ENCODE measurements around the gene TPSB2. TPM values are rescaled to one million over a fixed set of nuclear protein-coding genes. Genes with fewer than 3 reads are reported as not detected.
"Not testable (repeated sequence)": the region's sequence is repeated elsewhere in the genome, so short reads cannot be mapped to it uniquely, and the experiment has no call there.

TPSB2 gene
- total RNA-seq, 1 donor from 2014 or later = 36.9 TPM

GRCh38 chr16:1261131-1261892 lies 31.3 kb upstream of the TPSB2 start:
- no peak for DNase-seq (ENCODE audit: low spot score)

DNA sequence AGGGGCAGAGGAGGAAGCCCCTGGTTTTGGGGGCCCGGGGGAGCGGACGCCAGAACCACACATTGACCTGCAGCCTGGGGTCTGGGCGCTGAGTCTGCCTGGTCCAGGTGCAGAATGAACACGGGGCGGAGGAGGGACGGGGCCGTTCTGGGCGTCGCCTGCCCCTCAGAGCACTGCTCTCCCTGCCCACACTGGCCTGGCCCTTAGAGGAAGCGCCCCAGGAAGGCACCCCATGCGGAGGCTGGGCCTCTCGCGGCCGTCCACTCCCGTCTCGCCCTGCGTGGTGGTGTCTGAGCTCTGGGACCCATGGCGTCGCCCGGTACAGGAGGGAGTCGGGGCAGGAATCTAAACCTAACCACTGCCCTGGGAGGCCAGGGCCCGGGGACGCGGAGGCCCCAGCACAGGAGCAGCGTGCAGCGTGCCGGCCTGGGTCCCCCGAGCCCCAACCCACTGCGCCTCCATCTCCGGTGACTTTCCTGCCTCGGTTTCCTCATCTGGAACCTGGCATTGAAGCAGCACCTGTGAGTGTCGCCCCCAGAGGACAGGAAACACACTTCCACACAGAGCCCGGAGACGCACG lies 30.2 kb upstream of the TPSB2 start:
- no peak for DNase-seq (ENCODE audit: low spot score)

GRCh38 chr16:1259760-1260068 lies 29.7 kb upstream of the TPSB2 start:
- no peak for DNase-seq (ENCODE audit: low spot score)

- no peak for DNase-seq (ENCODE audit: low spot score)
These were observed 29.1 kb upstream of the TPSB2 start for GRCh38 chr16:1258906-1259759.

GRCh38 chr16:1258225-1258600 lies 28.2 kb upstream of the TPSB2 start:
- no peak for DNase-seq (ENCODE audit: low spot score)

DNA sequence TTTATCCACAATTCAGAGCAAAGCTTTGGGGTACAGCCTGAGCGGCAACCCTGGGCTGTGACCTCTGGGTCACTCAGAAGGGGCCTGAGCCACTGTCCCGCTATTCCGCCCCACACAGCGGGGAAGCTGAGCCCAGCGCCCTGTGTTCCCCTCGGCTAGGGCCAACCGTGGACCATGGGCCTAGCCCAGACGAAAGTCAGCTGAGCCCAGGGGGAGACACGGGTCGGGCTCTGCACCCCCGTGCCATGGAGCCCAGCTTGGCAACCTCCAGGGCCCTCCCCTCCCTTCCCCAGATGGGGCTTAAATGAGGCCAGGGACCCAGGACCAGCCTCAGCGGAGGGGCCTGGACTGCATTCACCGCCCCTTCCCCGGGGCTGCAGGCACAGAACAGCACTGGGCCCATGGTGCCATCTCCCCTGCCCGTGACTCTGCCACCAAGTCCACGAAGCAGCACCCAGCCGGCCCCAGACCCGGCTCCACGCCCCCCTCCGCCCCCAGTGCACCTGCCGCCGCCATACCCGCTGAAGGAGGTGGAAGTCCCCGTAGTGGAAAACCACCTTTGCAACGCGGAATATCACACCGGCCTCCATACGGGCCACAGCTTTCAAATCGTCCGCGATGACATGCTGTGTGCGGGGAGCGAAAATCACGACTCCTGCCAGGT lies 27.7 kb upstream of the TPSB2 start:
- no peak for DNase-seq (ENCODE audit: low spot score)

GRCh38 chr16:1256874-1257322 lies 26.9 kb upstream of the TPSB2 start:
- DNase-seq (ENCODE audit: low spot score) = no peak

DNA sequence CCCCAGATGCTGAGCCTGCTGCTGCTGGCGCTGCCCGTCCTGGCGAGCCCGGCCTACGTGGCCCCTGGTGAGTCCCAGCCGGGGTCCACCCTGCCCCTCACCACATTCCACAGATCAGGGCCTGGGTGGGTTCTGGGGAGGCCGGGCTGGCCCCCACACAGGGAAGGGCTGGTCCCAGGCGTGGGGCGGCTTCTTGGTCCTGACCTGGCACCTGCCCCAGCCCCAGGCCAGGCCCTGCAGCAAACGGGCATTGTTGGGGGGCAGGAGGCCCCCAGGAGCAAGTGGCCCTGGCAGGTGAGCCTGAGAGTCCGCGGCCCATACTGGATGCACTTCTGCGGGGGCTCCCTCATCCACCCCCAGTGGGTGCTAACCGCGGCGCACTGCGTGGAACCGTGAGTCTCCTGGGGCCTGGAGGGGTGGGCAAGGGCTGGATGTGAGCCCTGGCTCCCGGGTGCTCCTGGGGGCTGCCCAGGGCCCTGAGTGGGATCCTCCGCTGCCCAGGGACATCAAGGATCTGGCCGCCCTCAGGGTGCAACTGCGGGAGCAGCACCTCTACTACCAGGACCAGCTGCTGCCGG lies 26.4 kb upstream of the TPSB2 start:
- DNase-seq (ENCODE audit: low spot score) = not testable (repeated sequence)

DNA sequence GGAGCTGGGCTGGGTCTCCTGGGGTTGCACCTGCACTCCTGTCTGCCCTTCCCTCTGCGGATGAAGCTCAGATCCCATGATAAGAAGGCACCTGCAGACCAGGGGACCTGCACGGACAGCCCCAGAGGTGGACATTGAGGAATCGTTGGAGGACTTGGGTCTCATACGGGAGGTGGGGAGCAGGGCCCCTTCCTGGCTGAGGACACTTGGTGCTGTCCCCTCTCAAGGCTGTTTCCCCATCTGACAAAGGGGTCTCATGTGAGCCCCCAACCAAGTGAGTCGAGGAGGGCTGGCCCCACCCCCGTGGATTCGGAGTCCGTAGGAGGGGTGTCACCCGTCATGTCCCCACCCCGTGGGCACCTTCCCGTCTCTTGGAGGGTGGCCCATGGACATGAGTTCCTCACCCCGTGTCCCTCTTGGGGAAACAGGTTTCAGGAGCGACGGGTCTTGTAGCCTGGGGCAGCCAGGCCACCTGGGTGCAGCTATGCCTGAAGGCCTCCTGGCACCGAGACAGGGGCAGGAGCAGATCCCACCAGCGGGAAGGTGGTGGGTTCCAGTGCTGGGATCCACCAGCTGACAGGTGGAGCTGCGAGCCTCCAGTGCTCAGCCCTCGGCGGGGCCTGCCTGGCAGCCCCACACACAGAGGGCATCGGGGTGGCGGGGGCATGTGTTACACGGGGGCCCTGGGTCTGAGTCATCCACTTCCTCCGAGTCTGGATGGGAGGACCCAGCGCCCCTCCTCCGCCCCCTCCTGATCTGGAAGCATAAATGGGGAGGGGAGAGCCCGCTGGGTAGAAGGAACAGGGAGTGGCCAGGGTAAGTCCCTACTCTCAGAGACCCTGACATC lies 25.5 kb upstream of the TPSB2 start, which contains the start of gene TPSD1:
TPSD1 (plus strand) TSS at position 794 of the 847 bp plus-strand sequence. CDS start 212 bp downstream, outside the sequence.
- not testable (repeated sequence) for DNase-seq (ENCODE audit: low spot score)

DNA sequence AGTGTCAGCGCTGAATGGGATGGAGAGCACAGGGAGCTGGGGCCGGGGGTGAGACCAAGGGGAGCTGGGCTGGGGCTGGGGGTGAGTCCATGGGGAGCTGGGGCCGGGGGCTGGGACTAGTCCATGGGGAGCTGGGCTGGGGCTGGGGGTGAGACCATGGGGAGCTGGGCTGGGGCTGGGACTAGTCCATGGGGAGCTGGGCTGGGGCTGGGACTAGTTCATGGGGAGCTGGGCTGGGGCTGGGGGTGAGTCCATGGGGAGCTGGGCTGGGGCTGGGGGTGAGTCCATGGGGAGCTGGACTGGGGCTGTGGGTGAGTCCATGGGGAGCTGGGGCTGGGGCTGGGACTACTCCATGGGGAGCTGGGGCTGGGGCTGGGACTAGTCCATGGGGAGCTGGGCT lies 24.8 kb upstream of the TPSB2 start:
- DNase-seq (ENCODE audit: low spot score) = not testable (repeated sequence)

DNA sequence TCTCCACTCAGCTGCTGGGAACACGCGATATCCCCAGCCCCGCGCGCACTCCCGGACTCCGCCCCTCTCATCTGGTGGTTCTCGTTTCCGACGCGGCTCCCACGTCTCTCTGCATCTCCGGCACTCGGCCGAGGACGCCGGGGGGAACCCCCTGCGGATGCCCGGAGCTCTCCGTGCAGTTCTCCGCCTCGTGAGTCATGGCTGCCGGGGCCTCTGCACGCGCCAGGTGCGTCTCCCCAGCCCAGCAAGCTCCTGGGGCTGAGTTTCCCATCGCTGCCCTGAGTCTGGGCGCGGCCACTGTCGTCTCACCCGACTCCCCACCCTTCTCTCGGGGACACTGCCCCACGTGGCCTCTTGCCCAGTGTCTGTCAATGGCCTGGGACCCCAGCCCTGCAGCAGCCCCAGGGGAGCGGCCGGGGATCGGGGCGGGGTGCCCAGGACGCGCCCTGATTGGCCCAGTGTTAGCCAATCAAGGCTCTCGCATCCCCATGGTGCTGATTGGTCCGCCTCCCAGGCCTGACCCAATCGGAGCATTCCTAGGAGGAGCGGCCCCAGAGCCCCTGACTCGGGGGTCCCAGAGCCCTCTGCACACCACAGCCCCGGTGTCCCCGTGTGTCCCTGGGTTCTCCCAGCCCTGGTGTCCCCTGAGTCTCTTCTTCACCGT lies 23.8 kb upstream of the TPSB2 start:
- not testable (repeated sequence) for DNase-seq (ENCODE audit: low spot score)

DNA sequence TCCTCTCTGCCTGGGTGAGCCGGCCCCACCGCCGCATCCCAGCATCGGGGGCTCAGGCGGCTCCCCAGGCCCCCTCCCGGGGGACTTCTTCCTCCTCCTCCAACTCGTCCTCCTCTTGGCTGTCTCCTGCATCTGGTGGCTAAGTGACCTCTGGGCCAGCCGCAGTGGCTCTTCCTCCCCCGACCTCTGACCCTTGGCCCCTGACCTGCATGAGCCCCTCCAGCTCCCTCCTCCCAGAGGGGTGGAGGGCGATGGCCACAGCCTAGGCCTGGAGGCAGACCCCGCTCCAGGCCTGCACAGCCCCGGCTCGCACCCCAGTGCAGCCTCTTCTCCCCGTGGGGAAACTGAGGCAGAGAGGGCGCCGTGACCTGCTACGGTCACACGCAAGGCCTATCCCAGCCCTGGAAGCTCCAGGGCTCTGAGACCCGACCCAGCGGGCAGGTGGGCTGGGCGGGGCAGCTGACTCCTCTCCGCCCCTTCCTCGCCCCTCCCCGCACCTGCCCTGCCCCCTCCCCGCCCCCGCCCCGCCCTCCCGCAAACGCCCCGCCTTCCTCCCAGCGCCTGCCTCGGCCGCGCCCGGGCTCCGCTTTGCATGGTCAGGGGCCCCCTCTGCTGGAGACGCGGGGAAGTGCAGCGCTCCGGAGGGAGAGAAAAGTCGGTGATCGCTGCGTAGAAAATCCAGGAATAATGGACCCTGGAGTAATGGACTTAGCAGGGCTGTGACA lies 19.2 kb upstream of the TPSB2 start:
- DNase-seq (ENCODE audit: low spot score) = not testable (repeated sequence)

DNA sequence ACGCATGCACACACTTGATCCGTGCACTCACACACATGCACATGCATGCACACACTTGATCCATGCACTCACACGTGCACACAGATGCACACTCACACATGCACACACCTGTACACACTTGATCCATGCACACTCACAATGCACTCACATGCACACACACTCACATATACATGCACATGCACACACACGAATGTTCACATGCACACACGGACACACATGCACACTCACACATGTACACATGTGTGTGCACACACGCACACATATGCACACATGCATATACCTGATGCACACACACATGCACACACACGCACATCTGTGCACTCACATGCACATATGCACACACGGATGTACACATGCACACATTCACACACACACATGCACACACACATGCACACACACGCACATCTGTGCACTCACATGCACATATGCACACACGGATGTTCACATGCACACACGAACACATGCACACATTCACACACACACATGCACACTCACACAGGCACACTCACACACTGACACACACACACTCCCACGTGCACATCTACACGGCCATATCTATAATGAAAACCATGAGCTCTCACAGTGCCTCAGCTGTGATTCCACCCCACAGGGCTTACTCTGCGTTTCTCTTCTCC lies 18.0 kb upstream of the TPSB2 start:
- not testable (repeated sequence) for DNase-seq (ENCODE audit: low spot score)

GRCh38 chr16:1245452-1246020 lies 15.6 kb upstream of the TPSB2 start:
- DNase-seq (ENCODE audit: low spot score) = no peak

DNA sequence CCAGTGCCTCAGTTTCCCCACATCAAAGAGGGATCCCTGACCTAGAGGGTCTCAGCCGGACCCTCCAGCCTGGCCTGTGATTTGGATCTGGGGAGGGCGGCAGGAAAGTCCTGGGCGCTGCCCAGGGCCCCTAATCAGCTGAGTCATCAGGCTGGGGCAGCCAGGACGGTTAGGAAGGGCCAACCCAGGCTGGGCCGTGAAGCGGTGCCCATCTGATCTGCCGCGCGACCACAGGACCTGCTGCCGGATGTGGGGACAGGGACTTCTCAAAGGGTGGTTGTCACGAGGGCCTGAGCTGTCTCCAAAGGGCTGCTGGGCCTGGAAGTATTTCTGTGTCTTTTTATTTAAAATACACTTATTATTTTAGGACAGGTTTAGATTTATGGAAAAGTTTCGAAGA lies 14.9 kb upstream of the TPSB2 start:
- no peak for DNase-seq (ENCODE audit: low spot score)

- DNase-seq (ENCODE audit: low spot score) = not testable (repeated sequence)
These were observed 14.2 kb upstream of the TPSB2 start for GRCh38 chr16:1243907-1244850.

GRCh38 chr16:1243363-1243762 lies 13.4 kb upstream of the TPSB2 start:
- not testable (repeated sequence) for DNase-seq (ENCODE audit: low spot score)

Data from ureter (tissue), 1 donor.